Measurements from ENCODE around the gene ZFP36L2. TPM values are rescaled to one million over a fixed set of nuclear protein-coding genes. Genes with fewer than 3 reads are reported as not detected.

ZFP36L2 gene
- total RNA-seq, 1 experiment from 2014 or later, result 105 TPM

GRCh38 chr2:43267381-43267780 lies 41.0 kb upstream of the ZFP36L2 start:
- no peak overlapping the region for H3K14ac ChIP-seq (ENCODE audit: insufficient read depth, low read length)
- no peak overlapping the region for H4K8ac ChIP-seq (replicated peaks; ENCODE audit: insufficient read length, low read depth, low read length)
- no CpG with 5 or more reads among the region's 7 CpGs for WGBS (ENCODE audit: extremely low coverage, insufficient read length, low lambda C conversion rate)
- H3K27me3 Mint-ChIP-seq (ENCODE audit: low read depth), result no peaks in the 10 kb centered on the region
- H2BK20ac ChIP-seq (ENCODE audit: low read depth, low read length, poor library complexity, severe bottlenecking), result no peak overlapping the region
- no peaks in the 10 kb centered on the region for H3K23me2 ChIP-seq (ENCODE audit: insufficient read length, low read depth, low read length, poor library complexity, severe bottlenecking)
- no peak for TF ChIP-seq CTCF (conservative IDR thresholded peaks at IDR 0.05)
- H3K9me3 ChIP-seq (ENCODE audit: control insufficient read depth, low read depth, low read length), result no peaks in the 10 kb centered on the region
- H2AFZ ChIP-seq (ENCODE audit: low read length), result no peak overlapping the region
- H3K9me3 Mint-ChIP-seq, result no peaks in the 10 kb centered on the region
- no peak overlapping the region for H3K23ac ChIP-seq (ENCODE audit: insufficient read length, low read depth, low read length)
- H3K4me2 ChIP-seq (ENCODE audit: insufficient read depth, insufficient read length, low read length), result no peak overlapping the region
- H3K9ac ChIP-seq (ENCODE audit: extremely low read depth, insufficient read length, low read length), result no peak overlapping the region
- H3K79me1 ChIP-seq (ENCODE audit: insufficient read depth, low read depth, low read length, poor library complexity, severe bottlenecking), result no peaks in the 10 kb centered on the region
- no peaks in the 10 kb centered on the region for H3K27me3 ChIP-seq (ENCODE audit: insufficient read depth, low read length)
- no peaks in the 10 kb centered on the region for H3K4me1 ChIP-seq (ENCODE audit: insufficient read depth, low read length)
- H2AK5ac ChIP-seq (ENCODE audit: insufficient read length, low read length), result no peak overlapping the region
- DNase-seq, result no peak
- H2BK5ac ChIP-seq (ENCODE audit: insufficient read length, low read length), result no peak overlapping the region
- no peak overlapping the region for H3K56ac ChIP-seq (ENCODE audit: insufficient read length, low read depth, low read length)
- H4K20me1 ChIP-seq (ENCODE audit: control insufficient read depth, insufficient read depth, insufficient read length), result no peaks in the 10 kb centered on the region
- peaks cover 31 to 50% of the 10 kb centered on the region in 2 experiments for H3K4me1 Mint-ChIP-seq
- no peaks in the 10 kb centered on the region; a peak in 1 of 7 replicates for H3K36me3 Mint-ChIP-seq (ENCODE audit: insufficient read depth in 1 of 3, low read depth in 3 of 3)
- H4K5ac ChIP-seq (ENCODE audit: insufficient read length, low read depth, low read length), result no peak overlapping the region
- no peaks in the 10 kb centered on the region for H3K79me2 ChIP-seq (ENCODE audit: insufficient read depth, low read length)
- no peak overlapping the region for H2BK15ac ChIP-seq (ENCODE audit: low read depth, low read length)
- H3K27ac ChIP-seq (ENCODE audit: insufficient read length, low read depth, low read length), result no peak overlapping the region
- H2BK120ac ChIP-seq (ENCODE audit: low read depth, low read length, poor library complexity, severe bottlenecking), result no peak overlapping the region
- no peak overlapping the region for H3T11ph ChIP-seq (ENCODE audit: low read length)
- no peak overlapping the region for H3K18ac ChIP-seq (ENCODE audit: insufficient read length, low read depth, low read length)
- no peak overlapping the region for H2BK12ac ChIP-seq (ENCODE audit: insufficient read length, low read depth, low read length)
- no peak overlapping the region for H3K27ac Mint-ChIP-seq
- H4K91ac ChIP-seq (ENCODE audit: insufficient read length, low read depth, low read length), result no peak overlapping the region
- H3K4me3 Mint-ChIP-seq, result no peak overlapping the region
- H3K4ac ChIP-seq (ENCODE audit: low read depth, low read length), result no peak overlapping the region
